NCI-H146 (cell line): ENCODE results near the gene RPTOR.

Source experiments
- DNase-seq: peaks from one replicate; lab custom pipeline; 2025; lab: John Stamatoyannopoulos, UW

RPTOR gene

DNA sequence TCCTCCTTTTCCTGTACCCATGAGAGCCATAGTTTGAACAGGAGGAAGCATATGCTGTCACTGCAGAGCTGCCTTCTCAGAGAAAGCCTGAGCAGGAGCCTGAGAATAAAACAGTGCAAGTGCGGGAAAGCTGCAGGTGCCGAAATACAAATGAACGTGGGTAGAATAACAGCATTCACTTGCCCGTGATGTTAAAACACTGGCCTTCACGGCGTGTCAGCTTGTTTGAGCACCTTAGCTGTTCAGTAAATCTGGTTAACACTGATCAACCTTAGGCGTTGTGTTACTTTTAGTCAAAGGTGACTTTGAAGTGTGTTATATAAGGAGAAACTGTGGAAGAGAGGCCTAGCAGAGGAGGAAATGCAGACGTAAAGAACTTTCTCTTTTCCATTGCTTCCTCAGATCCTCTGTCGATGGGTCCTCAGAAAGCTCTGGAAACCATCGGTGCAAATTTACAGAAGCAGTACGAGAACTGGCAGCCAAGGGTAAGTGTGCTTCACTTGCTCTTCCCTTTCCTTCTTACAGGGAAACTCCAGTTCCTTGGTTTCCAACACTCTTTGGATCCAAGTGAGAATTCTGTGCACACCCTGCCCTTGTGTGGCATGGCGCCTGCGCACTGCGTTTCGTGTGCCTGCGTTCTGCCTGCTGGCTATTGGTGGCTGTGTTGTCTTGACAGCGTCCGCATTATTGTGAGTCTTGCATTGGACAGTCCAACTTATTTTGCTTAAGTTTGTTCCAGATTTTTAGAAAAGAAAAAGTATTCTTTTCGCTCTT is 98.9 kb downstream of the RPTOR start:
- DNase-seq, result no peak

GRCh38 chr17:80644536-80644935 is 99.9 kb downstream of the RPTOR start:
- DNase-seq, result no peak

GRCh38 chr17:80645706-80646325 is 101.2 kb downstream of the RPTOR start:
- DNase-seq, result no peak

GRCh38 chr17:80646328-80646727 is 101.7 kb downstream of the RPTOR start:
- no peak for DNase-seq

DNA sequence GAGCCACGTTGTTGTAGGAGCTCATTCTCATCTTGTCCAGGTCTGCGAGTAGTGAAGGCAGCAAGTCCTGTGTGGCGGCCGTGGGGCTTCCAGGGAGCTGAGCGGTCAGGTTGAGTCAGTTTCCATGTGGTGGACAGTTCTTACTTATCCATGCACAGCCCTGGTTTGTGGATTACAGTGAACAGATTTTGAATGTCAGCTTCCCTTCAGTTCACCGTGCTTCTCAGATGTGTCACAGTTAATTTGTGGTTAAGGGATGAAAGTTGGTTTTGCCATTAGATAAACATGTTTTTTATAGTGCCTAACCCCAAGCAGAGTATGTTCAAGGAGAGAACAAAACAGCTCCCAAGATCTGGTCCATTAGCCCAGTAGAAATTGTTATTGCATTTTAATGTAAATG is 103.1 kb downstream of the RPTOR start:
- DNase-seq, result no peak

- DNase-seq, result no peak
Measured at GRCh38 chr17:80649200-80649644, 104.6 kb downstream of the RPTOR start.

- DNase-seq, result peak; percentile 42
Measured at GRCh38 chr17:80649672-80650330, 105.2 kb downstream of the RPTOR start.

GRCh38 chr17:80650331-80650672 is 105.7 kb downstream of the RPTOR start:
- no peak for DNase-seq

- no peak for DNase-seq
Measured at GRCh38 chr17:80650751-80651518, 106.3 kb downstream of the RPTOR start.

DNA sequence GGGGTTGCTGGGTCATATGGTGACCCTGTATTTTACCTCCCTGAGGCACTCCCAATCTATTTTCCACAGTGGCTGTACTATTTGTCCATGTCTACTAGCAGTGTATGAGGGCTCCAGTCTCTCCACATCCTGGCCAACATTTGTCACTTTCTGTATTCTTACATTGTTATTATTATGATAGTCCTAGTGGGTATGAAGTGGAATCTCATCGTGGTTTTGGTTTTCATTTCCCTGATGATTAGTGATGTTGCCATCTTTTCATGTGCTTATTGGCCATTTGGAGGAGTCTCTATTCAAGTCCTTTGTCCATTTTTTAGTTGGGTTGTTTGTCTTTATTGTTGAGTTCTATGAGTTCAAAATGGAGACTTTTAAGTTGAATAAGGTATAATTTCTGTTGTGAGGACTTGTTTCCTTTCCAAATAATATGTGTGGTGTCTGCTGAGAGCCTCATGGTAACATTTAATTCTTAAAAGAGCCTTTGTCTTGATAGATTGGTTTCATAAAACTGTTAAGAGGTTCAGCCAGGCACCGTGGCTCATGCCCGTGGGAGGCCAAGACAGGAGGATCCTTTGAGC is 108.2 kb downstream of the RPTOR start:
- no peak for DNase-seq

- DNase-seq, result no peak
Measured at GRCh38 chr17:80653856-80654255, 109.2 kb downstream of the RPTOR start.

- no peak for DNase-seq
Measured at GRCh38 chr17:80655608-80656007, 111.0 kb downstream of the RPTOR start.

DNA sequence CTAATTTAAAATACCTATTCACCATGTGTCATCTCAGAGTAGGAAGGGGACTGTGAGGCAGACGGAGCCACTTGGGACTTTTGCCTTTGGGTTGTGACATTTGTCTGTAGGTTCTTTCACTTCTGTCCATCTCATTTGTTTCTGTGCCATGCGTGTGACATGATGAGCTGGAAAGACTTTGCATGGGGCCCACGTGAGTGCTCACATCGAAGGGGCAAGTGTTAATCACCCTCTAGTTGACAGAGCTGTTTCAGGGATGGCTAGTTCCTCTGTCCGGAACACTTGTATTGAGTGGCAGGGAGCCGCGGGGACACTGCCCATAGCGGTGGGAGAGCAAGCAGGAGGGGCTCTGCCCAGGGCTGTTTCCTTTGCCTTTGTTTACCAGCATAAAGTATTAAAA is 112.0 kb downstream of the RPTOR start:
- DNase-seq, result no peak

GRCh38 chr17:80657561-80657960 is 112.9 kb downstream of the RPTOR start:
- no peak for DNase-seq

DNA sequence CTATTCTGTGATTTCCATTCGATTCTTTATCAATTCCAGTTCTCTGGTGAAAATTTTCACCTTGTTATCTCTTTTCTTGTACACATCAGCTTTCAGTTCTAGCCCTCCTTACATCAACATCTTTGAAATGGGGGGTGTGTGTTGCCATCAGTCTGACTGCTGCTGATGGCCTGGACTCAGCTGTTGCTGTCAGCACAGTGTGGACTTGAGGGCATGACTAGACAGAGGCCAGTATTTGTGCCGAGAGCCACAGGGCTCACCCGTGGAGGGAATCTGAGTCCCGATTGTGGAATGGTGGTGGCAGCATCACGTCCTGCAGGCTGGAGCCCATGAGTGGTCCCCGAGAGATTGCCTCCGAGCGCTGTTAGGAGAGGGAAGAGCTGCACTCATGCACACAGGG is 114.2 kb downstream of the RPTOR start:
- no peak for DNase-seq

GRCh38 chr17:80659651-80660050 is 115.0 kb downstream of the RPTOR start:
- no peak for DNase-seq

DNA sequence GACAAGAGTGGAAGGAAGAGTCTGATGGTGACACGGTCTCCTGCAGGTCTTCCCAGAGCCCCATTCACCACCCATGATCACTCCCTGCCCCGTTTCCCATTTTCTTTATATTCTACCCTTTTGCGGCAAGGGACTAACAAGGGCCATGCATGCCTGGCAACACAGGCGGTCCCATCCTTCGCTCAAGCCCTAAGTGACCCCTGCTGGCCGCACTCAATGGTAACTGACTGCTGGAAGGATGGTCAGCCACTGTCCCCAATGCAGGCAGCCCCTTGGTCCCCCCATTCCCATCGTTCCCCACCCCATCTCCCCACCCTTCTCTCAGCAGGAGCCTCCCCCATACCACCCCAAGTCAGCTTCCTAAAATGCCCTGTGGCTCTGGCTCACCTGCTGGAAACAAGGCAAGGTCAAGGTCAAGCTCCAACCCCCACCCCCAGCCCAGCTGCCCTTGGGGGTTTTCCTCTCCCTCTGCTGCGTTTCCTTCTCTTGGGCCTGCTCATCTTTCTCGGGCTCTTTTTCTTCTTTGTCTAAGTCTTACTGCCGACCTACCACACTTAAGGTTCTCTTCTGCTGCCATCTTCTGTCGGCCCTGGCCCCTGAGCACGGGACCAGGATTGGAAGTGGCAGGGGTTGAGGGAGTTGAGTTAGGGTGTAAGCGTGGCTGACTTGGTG is 116.0 kb downstream of the RPTOR start:
- DNase-seq, result no peak

DNA sequence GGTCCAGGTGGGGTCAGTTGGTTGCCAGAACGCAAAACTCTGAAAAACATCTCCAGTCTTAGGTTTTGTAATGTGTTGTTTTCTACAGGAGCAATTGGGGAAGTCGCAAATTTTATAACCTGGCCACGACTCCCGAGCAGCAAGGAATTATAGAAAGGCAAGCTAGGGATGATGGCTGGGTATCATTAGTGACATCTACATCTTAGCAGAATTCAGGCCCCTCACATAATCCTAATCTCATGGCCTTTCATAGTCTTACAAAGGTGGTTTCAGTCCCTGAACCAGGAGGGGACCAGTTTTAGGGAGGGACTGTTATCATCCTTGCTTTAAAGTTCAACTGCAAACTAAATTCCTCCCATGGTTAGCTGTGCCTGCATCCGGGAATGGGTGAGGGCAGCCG is 117.9 kb downstream of the RPTOR start:
- DNase-seq, result no peak

DNA sequence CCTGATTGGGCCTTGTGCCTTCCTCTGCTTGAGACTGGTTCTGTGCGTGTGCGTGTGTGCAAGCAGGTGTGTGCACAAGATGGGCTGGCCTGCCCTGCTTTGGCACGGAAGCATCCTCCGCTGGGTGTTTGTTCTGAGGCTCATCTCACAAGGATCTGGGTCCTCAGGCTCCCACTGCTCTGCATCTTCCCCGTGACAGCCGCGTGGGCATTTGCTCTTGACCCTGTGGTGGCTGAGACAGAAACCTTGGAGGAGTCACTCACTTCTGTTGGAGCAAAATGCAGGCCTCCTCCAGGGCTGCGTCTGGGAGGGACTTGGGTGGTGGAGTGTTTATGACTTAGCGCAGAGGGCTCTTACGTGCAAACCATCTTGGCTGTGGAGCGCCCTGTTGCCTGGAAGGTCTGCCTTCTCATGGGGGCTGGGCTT is 119.2 kb downstream of the RPTOR start:
- DNase-seq, result no peak

- no peak for DNase-seq
Measured at GRCh38 chr17:80664217-80664790, 119.7 kb downstream of the RPTOR start.

- DNase-seq, result no peak
Measured at GRCh38 chr17:80665792-80666191, 121.2 kb downstream of the RPTOR start.
